Stimulated activated CD4-positive, alpha-beta T cell treated with anti-CD3 and anti-CD28 coated beads, Interleukin-1b, Interleukin-23, amount 100 ng/mL, for 4 hours (primary cell): ENCODE data around the gene MIDN.
"Not testable (repeated sequence)": the region's sequence is repeated elsewhere in the genome, so short reads cannot be mapped to it uniquely, and the experiment has no call there.

Experiments
- DNase-seq, 2 donors: peaks; one replicate each; pipeline ENCODE4 v3.0.0-alpha.2; 2020; ENCODE audit warnings: low read depth in 2 of 2

Gene MIDN

GRCh38 chr19:1246265-1247087, 1.9 kb upstream of the MIDN start:
- not testable (repeated sequence) for DNase-seq

- no peak for DNase-seq
Measured at GRCh38 chr19:1247748-1248138, 640 bp upstream of the MIDN start.

GRCh38 chr19:1248786-1249297, 459 bp downstream of the MIDN start:
- peak; percentile 75 to 80 for DNase-seq

GRCh38 chr19:1249298-1249989, 1.1 kb downstream of the MIDN start:
- DNase-seq, result peak; percentile 94 to 96

- DNase-seq, result no peak
Measured at GRCh38 chr19:1249990-1250436, 1.6 kb downstream of the MIDN start.

- DNase-seq, result no peak
Measured at GRCh38 chr19:1250437-1251260, 2.3 kb downstream of the MIDN start.

- DNase-seq, result peak in 1 of 2 donors; percentile 52
Measured at GRCh38 chr19:1251330-1252220, 3.2 kb downstream of the MIDN start.

- no peak for DNase-seq
Measured at GRCh38 chr19:1252221-1252820, 3.9 kb downstream of the MIDN start.

- DNase-seq, result peak in 1 of 2 donors; percentile 62
Measured at GRCh38 chr19:1252821-1253513, 4.6 kb downstream of the MIDN start.

- no peak for DNase-seq
Measured at GRCh38 chr19:1253514-1254080, 5.2 kb downstream of the MIDN start.

GRCh38 chr19:1254081-1254527, 5.7 kb downstream of the MIDN start:
- no peak for DNase-seq

- no peak for DNase-seq
Measured at GRCh38 chr19:1254530-1255185, 6.3 kb downstream of the MIDN start.

- DNase-seq, result no peak
Measured at GRCh38 chr19:1255186-1256161, 7.1 kb downstream of the MIDN start.

- no peak for DNase-seq
Measured at GRCh38 chr19:1256646-1257474, 8.5 kb downstream of the MIDN start.

- DNase-seq, result no peak
Measured at GRCh38 chr19:1257475-1258162, 9.2 kb downstream of the MIDN start.

- DNase-seq, result no peak
Measured at GRCh38 chr19:1258163-1258492, 9.7 kb downstream of the MIDN start.
